Right lobe of liver (tissue), 4 donors: ENCODE measurements around the gene SH3RF1.

Source experiments
- CTCF ChIP-seq, 4 donors: fragments of 200-600 bp in 3 of 4; fragments of 450-650 bp in 1 of 4; IDR thresholded peaks; one replicate each; pipeline versions ENCODE4 v1.5.1 to v1.8.0; 2016 to 2022; ENCODE audit warnings: antibody characterized with exemption in 4 of 4, mild to moderate bottlenecking in 2 of 4
- POLR2A ChIP-seq: fragments of 450-650 bp; IDR thresholded peaks from one replicate; pipeline ENCODE4 v1.6.1; 2017; ENCODE audit warnings: antibody characterized with exemption, mild to moderate bottlenecking
- donor health status: DM: no; HTN: no; CAD: no.
- donor health status: DM: no; HTN: no; CAD: no.
- donor health status: DM: no; HTN: yes; CAD: no.

DNA sequence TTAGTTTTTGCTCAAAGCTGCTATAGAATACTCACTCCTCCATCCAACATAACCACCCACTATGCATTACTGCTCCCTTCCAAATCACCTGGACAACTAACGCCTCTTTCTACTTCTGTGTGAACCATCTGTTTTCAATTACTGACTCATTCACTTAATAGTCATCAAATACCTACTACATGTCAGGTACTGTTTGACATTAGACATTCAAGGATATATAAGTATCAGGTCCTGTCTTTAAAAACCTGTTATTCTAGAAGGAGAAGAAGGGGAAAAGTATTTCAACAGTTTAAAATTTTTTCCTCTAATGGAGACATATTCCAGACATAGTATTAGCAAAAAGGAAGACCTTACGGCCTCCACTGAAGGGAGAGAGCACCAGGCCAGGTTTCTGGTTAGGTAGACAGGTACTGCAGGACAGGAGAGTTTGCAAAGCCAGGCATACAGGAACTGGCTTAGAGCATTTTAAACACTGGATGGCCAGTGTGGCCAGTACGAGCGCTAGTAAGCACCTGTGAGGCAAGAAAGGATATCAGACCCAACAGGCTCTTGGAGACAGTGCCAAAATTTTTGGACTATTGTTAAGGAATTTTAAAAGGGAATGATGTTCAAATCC, 39.0 kb downstream of the SH3RF1 start:
- TF ChIP-seq CTCF (IDR thresholded peaks at IDR 0.05), result no peak
- TF ChIP-seq POLR2A, result no peak
